Fibroblast of lung (primary cell): ENCODE measurements around the gene CTNNA1.

ENCODE experiments used
- EZH2 ChIP-seq: IDR thresholded peaks from 2 replicates; pipeline ENCODE4 v1.5.1; 2012; ENCODE audit warnings: low read length, control low read depth, mild to moderate bottlenecking; ENCODE audit errors: missing control alignments
- TF ChIP-seq, protein P1 (sequence below), 2 donors: IDR thresholded peaks in 1 of 2; conservative IDR thresholded peaks in 1 of 2; 1 replicate in 1 of 2; 2 replicates in 1 of 2; pipeline ENCODE4 v1.5.1; 2011 to 2012; ENCODE audit warnings: low read length in 2 of 2, control low read depth in 1 of 2, inconsistent platforms in 1 of 2, low read depth in 1 of 2, mild to moderate bottlenecking in 1 of 2

DNA sequence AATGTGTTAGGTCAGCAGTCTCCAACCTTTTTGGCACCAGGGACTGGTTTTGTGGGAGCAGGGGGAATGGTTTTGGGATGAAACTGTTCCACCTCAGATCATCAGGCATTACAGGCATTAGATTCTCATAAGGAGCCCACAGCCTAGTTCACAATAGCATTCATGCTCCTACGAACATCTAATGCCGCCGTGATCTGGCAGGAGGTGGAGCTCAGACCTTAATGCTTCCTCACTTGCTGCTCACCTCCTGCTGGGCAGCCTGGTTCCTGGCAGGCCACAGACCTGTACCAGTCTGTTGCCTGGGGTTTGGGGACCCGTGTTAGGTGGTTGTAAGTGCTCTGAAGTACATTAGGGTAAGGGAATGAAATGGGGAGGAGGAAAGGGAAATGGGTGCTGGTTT, 9.7 kb upstream of the CTNNA1 start:
- TF ChIP-seq, protein P1, sequence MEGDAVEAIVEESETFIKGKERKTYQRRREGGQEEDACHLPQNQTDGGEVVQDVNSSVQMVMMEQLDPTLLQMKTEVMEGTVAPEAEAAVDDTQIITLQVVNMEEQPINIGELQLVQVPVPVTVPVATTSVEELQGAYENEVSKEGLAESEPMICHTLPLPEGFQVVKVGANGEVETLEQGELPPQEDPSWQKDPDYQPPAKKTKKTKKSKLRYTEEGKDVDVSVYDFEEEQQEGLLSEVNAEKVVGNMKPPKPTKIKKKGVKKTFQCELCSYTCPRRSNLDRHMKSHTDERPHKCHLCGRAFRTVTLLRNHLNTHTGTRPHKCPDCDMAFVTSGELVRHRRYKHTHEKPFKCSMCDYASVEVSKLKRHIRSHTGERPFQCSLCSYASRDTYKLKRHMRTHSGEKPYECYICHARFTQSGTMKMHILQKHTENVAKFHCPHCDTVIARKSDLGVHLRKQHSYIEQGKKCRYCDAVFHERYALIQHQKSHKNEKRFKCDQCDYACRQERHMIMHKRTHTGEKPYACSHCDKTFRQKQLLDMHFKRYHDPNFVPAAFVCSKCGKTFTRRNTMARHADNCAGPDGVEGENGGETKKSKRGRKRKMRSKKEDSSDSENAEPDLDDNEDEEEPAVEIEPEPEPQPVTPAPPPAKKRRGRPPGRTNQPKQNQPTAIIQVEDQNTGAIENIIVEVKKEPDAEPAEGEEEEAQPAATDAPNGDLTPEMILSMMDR (conservative IDR thresholded peaks at IDR 0.05 in 1 of 2, IDR thresholded peaks at IDR 0.05 in 1 of 2; ENCODE audit: low read depth in 1 of 2, low read length in 2 of 2) = no peak
- no peak for TF ChIP-seq EZH2
